ENCODE data around the gene SUPT6H.
"Not testable (repeated sequence)": the region's sequence is repeated elsewhere in the genome, so short reads cannot be mapped to it uniquely, and the experiment has no call there.

SUPT6H gene

DNA sequence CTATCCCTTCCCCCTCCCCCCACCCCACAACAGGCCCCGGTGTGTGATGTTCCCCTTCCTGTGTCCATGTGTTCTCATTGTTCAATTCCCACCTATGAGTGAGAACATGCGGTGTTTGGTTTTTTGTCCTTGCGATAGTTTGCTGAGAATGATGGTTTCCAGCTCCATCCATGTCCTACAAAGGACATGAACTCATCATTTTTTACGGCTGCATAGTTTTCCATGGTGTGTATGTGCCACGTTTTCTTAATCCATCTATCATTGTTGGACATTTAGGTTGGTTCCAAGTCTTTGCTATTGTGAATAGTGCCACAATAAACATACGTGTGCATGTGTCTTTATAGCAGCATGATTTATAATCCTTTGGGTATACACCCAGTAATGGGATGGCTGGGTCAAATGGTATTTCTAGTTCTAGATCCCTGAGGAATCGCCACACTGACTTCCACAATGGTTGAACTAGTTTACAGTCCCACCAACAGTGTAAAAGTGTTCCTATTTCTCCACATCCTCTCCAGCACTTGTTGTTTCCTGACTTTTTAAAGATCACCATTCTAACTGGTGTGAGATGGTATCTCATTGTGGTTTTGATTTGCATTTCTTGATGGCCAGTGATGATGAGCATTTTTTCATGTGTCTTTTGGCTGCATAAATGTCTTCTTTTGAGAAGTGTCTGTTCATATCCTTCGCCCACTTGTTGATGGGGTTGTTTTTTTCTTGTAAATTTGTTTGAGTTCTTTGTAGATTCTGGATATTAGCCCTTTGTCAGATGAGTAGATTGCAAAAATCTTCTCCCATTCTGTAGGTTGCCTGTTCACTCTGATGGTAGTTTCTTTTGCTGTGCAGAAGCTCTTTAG is 74.1 kb downstream of the SUPT6H start:
- not testable (repeated sequence) for DNase-seq (ENCODE audit: low read depth in 2 of 2)

DNA sequence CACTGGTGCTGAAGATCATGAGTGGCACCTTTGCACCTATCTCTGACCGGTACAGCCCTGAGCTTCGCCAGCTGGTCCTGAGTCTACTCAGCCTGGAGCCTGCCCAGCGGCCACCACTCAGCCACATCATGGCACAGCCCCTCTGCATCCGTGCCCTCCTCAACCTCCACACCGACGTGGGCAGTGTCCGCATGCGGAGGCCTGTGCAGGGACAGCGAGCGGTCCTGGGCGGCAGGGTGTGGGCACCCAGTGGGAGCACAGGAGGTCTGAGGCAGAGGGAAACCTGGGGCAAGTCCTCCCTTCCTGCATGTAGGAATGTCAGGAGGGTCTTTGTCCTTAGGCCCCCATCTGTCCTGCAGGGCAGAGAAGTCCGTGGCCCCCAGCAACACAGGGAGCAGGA is 75.3 kb downstream of the SUPT6H start:
- DNase-seq (ENCODE audit: low read depth in 2 of 2) = no peak

DNA sequence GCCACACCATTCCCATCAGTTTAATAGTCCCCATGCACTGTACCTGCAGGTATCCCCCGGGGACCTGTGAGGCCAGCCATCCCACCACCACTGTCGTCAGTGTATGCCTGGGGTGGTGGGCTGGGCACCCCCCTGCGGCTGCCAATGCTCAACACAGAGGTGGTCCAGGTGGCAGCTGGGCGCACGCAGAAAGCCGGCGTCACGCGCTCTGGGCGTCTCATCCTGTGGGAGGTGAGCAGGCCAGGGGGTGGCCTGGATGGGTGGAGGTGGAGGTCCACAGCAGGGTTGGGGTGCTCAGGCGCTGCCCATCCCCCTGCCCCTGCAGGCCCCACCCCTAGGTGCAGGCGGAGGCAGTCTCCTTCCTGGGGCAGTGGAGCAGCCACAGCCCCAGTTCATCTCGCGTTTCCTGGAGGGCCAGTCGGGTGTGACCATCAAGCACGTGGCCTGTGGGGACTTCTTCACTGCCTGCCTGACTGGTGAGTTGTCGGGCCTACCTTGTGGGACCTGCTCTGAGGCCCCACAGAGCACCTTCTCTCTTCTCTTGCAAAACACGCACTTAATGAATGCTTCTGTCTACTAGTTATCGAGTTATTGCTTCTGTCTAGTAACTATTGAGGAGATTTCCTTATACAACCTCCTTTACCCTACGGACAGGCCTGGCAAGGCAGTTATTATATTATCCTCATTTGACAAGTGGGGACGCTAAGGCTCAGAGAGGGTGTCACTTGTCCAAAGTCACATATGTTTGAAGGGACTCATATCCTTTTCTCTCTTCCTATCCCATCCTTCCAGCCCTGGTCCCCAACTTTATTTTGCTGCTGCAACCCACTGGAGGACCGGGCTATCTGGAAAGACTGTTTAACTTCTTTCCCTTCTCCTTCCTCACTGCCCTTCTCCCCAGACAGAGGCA is 76.0 kb downstream of the SUPT6H start:
- no peak for DNase-seq (ENCODE audit: low read depth in 2 of 2)

DNA sequence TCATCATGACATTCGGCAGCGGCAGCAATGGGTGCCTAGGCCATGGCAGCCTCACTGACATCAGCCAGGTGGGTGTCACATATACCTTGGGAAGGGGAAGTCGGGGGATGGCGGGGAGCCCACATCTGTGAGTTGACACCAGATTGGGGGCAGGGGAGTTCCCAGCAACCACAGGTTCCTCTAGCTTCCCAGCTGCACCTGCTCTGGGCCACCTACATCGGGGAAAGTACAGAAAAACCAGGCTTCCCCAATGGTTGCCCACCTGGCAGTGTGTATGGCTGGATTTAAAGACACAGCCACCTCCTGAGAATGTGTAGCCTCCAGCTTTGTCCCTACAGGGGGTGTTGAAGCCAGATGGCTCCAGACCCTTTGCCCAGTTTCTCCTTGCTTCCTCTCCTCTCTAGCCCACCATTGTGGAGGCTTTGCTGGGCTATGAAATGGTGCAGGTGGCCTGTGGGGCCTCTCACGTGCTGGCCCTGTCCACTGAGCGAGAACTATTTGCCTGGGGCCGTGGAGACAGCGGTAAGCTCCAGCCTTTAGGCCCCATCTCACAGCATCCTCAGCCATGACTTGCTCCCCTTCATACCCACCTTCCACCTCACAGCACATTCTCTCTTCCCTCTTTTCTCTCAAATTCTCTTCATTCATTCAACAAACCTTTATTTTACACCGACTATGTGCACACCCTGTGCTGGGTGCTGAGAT is 76.8 kb downstream of the SUPT6H start:
- peak in 1 of 2 experiments; percentile 38 for DNase-seq (ENCODE audit: low read depth in 2 of 2)

DNA sequence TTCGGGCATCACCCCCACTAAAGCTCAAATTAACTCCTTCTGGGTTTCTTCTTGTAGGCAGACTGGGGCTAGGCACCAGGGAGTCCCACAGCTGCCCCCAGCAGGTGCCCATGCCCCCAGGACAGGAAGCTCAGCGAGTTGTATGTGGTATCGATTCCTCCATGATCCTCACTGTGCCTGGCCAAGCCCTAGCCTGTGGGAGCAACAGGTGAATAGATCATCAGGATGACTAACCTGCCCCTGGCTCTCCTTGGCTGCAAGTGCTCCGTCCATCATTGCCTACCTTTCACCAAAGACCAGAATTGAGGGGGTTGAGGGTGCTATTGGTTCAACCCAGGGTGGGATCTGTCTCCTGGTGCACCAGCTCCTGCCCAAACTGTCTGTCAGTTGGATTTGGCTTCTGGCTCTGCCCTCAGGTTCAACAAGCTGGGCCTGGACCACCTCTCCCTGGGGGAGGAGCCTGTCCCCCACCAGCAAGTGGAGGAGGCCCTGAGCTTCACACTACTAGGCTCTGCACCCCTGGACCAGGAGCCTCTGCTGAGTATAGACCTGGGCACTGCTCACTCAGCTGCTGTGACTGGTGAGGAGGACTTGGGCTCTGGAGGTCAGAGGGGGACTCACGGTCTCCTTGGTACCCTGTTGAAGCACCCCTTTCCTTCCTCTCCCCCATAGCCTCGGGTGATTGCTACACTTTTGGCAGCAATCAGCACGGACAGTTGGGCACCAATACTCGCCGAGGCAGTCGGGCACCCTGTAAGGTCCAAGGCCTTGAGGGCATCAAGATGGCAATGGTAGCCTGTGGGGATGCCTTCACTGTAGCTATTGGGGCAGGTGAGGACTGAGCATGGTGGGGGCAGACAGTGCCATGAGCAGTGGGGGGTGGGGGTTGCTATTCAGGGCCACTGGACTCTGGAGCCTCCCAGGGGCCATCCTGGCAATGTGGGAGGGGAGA is 78.7 kb downstream of the SUPT6H start:
- DNase-seq (ENCODE audit: low read depth in 2 of 2) = no peak

DNA sequence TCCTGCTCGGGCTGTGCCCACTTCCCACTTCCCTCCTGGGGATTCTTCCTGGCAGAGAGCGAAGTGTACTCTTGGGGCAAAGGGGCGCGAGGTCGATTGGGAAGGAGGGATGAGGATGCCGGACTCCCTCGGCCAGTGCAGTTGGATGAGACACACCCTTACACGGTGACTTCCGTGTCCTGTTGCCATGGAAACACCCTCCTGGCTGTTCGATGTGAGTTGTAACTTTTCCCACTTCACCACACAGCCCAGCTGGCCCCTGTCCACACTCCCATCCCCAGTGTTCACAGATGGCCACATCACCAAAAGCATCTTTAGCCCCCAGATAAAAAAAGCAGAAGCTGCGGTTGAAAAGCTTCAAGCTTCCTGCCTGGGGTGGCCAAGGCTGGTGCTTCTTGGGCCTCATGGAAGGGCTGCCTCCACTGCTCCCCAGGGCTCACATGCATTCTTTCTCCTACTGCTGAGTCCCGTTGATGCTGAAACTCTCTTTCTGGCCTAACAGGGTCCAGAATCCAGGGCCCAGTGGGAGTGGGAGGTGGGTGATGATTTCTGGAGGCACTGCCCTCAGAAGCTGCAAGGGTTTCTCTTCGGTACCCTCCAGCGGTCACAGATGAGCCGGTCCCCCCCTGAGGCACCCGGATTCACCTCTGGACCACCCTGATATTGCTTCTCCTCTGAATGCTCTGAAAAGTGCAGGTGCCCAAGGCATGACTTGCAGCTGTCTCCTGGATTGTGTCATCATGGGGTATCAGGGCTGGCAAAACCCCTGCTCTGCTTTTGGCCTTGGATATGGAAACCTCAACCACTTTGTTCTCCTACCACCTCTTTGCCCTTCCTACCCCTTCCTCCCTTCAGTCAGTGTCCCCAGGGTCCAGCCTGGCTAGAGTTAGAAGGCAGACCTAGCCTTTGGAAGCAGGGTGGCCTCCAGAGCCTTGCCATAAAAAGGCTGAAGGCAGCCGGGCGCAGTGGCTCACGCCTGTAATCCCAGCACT is 79.6 kb downstream of the SUPT6H start:
- no peak for DNase-seq (ENCODE audit: low read depth in 2 of 2)

DNA sequence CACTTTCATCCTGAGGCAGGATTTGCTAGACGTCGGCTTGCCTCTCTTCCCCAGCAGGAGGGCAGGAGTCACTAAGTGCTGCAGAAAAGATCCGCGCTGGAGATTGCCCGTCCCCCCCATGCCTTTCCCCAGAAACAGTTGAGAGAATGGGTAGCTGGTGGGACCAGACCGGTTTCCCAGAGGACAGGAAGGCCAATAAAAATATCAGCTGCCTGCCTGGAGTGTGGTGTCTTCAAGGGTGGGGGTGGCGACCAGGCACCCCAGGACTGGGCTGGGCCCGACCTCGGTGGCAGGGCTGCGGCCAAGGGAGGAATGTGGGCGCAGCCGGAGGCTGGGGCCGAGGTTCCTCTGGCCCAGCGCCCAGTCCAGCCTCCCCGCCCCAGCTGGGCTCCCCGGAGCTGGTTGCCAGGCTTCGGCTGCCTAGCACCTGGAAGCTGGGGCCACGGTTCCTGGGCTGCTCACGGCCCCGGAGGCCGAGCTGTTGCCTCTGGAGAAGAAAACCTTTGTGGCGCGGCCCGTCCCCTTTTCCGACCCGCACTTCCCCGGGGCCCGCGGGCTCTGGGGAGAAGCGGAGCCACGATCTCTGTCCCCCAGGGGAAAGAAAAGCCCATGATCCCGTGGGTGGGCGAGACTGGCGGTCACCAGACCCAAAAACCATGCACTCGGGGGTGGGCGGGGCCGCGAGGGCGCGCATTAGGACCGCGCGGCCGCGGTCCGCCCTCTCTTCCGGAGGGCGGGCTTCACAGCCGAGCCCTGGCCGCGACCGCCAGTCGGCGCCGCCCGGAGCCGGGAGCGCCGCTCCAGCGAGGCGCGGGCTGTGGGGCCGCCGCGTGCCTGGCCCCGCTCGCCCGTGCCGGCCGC is 81.5 kb downstream of the SUPT6H start, which contains the start of gene TRAF4:
Gene TRAF4 (plus strand): TSS at position 769 of the 861 bp plus-strand sequence. CDS start 102 bp downstream, outside the sequence.
- peak; percentile 57 to 83 for DNase-seq (ENCODE audit: low read depth in 2 of 2)

DNA sequence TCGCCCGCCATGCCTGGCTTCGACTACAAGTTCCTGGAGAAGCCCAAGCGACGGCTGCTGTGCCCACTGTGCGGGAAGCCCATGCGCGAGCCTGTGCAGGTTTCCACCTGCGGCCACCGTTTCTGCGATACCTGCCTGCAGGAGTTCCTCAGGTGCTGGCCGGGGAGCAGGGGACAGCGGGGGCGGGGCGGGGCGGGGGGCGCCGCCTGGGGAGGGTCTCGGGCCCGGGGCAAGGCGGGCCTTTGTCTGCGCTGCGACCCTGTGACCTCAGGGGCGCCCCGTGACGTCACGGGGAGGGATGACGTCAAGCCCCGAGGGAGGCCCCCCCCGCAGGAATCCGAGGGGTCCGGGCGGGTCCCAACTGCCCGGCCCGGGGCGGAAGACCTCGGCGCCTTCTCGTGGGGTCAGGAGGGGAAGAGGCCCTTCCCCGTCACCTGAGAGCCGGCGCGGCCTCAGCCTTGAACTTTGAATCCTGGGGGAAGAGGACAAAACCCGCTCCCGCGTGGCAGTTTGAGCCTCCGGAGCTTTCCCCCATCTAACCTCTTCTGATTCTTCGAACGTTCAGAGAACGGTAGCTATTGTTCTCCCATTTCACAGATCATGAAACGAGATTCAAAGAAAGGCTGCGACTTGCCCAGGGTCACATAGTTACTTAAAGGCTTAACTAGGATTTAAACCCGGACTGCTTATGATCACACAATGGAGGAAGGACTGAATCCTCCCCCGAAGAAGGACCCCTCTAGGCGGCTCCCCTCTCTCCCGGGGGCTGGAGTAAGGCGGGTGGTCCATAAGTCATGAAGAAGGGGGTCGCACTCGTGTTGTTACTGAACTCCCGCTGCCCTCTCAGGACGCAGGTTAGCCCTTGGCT is 82.3 kb downstream of the SUPT6H start:
- DNase-seq (ENCODE audit: low read depth in 2 of 2) = peak in 1 of 2 experiments; percentile 63

DNA sequence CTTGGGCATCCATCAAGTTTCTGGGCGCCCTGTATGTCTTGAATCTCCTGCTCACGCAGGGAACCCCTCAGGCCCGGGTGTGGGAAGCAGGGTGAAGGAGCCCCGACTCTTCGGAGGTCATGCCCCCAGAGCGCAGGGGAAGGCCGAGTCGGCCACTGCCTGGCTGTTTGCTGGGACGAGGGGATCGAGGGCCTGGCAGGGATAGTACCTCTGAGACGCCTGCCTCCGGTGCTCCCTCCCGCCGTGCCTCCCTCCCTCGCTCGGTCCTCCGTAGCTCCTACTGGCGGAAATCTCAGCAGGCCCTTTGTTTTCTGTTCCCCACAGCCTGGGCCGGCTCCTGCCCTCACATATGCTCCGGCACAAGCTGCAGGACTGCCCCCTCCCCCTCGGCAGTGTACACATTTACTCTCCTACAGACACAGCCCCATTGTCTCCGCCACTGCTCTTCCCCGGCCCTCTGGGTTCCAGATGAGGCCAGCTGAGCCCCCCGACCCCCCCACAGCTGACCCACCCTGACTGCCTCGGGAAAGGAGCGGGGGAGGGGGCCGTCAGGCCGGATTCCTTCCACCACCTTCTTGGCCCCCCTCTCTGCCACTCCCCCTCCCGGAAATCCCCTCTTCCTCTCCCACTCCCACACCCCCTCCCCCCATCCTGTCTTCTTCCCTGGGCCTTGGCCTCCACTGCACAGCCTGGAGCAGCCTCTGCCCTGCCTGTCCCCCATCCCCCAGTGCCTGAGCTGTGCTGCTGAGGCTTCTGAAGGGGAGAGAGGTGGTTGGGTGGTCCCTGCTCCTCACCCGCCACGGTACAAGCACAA is 83.2 kb downstream of the SUPT6H start:
- DNase-seq (ENCODE audit: low read depth in 2 of 2) = no peak

DNA sequence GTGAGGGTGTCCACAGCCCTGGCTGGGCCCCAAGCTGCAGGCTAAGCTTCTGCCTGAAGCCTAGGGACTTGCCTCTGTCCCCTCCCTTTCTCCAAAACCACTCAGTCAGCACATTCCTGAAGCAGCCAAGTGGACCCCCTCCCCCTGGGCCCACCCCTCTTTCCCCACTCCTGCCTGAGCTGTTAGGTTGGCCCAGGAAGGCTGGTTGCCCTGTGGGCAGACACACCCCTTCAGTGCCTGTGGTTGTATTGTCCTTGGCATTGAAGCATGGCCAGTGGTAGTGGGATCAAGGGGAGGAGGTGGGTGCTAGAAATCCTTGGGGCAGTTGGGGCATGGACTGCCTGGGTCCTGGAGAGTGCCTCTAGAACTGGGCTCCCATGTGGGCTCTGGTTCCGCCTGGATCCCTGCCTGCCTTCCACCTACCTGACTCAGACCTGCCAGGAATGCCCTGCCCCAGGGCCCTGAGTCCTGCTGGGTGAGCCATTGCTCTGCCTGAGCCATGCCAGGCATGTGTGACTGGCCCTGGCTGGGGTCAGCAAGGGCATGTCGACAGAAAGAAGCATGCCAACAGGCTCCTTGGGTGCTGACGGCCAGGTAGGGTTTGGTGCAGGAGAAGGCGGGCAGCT is 83.9 kb downstream of the SUPT6H start:
- no peak for DNase-seq (ENCODE audit: low read depth in 2 of 2)

DNA sequence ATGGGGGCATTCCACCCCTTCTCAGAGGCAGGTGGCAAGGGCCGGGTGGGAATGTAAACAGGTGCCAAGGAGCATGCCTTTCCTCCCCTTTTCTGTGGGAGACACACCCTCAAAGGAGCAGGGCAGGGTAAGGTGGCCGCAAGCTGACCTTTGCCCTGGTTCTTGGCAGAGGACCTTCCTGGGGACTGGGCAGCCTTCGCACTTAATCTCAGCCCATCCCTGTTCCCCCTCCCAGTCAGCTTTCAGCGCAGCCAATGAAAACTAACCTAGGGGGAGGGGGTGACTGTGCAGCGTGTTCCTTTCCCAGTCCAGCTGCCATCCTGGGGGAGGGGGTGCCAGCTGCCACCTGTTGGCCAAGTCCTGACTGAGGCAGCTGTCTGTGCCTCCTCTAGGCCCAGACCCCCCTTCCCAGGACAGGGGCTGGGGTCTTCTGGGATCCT is 84.6 kb downstream of the SUPT6H start:
- DNase-seq (ENCODE audit: low read depth in 2 of 2) = no peak

DNA sequence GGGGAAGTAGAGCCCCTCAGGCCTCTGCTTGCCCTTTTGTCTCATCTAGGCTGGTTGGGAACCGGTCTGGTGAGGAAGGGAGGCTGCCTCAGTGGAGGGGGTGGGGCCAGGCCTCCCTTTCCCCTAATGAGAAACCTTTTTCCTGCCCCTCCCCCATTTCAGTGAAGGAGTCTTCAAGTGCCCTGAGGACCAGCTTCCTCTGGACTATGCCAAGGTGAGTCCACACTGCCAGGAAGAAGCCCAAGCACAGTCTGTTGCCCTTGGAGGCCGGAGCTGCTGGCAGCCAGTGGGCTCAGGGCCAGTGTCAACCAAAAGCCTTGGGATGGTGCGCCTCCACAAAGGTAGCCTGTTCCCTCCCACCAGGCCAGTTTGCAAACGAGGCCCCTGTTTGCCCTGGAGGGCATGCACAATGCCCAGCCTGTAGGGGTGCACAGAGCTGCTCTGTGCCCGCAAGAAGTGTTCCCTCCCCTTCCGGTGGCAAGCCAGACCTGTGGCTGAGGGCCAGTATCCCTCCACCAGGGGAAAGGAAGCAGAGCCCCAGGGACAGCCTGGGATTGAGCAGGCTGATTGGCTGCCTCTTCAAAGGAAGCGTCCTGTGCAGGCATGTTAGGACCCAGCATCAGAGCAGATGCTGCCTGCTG is 85.2 kb downstream of the SUPT6H start:
- no peak for DNase-seq (ENCODE audit: low read depth in 2 of 2)

DNA sequence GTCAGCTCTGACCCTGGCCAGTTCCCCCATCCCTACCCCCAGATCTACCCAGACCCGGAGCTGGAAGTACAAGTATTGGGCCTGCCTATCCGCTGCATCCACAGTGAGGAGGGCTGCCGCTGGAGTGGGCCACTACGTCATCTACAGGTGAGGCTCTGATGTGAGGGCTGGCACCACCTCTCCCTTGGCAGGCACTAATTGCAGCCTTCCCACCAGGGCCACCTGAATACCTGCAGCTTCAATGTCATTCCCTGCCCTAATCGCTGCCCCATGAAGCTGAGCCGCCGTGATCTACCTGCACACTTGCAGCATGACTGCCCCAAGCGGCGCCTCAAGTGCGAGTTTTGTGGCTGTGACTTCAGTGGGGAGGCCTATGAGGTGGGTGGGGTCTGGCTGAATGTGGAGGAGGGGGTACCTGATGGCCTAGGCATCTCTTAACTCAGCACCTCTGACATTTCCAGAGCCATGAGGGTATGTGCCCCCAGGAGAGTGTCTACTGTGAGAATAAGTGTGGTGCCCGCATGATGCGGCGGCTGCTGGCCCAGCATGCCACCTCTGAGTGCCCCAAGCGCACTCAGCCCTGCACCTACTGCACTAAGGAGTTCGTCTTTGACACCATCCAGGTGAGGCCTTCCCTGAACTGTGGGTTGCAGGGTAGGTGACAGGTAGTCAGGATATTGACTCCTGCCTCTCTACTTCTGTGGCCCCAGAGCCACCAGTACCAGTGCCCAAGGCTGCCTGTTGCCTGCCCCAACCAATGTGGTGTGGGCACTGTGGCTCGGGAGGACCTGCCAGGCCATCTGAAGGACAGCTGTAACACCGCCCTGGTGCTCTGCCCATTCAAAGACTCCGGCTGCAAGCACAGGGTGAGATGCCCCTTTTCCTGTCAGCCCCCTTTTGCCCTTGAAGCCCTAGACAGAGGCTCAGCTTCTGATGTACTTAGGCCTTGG is 86.1 kb downstream of the SUPT6H start:
- DNase-seq (ENCODE audit: low read depth in 2 of 2) = no peak

DNA sequence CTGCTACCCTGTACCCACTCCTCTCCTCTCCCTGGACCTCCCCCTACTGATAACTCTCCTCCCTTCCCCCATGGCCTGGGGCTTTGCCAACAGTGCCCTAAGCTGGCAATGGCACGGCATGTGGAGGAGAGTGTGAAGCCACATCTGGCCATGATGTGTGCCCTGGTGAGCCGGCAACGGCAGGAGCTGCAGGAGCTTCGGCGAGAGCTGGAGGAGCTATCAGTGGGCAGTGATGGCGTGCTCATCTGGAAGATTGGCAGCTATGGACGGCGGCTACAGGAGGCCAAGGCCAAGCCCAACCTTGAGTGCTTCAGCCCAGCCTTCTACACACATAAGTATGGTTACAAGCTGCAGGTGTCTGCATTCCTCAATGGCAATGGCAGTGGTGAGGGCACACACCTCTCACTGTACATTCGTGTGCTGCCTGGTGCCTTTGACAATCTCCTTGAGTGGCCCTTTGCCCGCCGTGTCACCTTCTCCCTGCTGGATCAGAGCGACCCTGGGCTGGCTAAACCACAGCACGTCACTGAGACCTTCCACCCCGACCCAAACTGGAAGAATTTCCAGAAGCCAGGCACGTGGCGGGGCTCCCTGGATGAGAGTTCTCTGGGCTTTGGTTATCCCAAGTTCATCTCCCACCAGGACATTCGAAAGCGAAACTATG is 87.0 kb downstream of the SUPT6H start:
- no peak for DNase-seq (ENCODE audit: low read depth in 2 of 2)
